Activated B cell treated with CpG ODN at 0.5 μM for 24 hours (primary cell): Measurements from ENCODE around the gene SHANK2. TPM values are rescaled to one million over a fixed set of nuclear protein-coding genes. Genes with fewer than 3 reads are reported as not detected.

ENCODE experiments used
- ATAC-seq: fragments of 200-7000 bp; cut with Tn5 transposase; one replicate; pipeline ENCODE4 v1.10.0; 2021; ENCODE audit warnings: low read depth, mild to moderate bottlenecking, moderate library complexity
- CTCF ChIA-PET: fragments of 350-600 bp; sonication (Branson Sonifier 250); formaldehyde crosslinking; loops from one replicate; lab custom pipeline; 2021; ENCODE audit warnings: antibody characterized with exemption; lab: Charles Lee
- POLR2A ChIA-PET: fragments of 350-600 bp; sonication (Branson Sonifier 250); formaldehyde crosslinking; loops from one replicate; lab custom pipeline; 2021; ENCODE audit warnings: antibody characterized with exemption; lab: Charles Lee
- DNase-seq: peaks from one replicate; pipeline ENCODE4 v3.0.0; 2022
- H3K27ac Mint-ChIP-seq: one replicate; pipeline ENCODE4 v1.8.0; 2020; ENCODE audit warnings: mixed read lengths
- H3K27me3 Mint-ChIP-seq: one replicate; pipeline ENCODE4 v1.8.0; 2021; ENCODE audit warnings: mixed read lengths
- H3K36me3 Mint-ChIP-seq: one replicate; pipeline ENCODE4 v1.8.0; 2021; ENCODE audit warnings: low read depth, mixed read lengths
- H3K4me1 Mint-ChIP-seq: one replicate; pipeline ENCODE4 v1.8.0; 2021; ENCODE audit warnings: mixed read lengths
- H3K4me3 Mint-ChIP-seq: one replicate; pipeline ENCODE4 v1.8.0; 2020; ENCODE audit warnings: mild to moderate bottlenecking, mixed read lengths
- H3K9me3 Mint-ChIP-seq: one replicate; pipeline ENCODE4 v1.8.0; 2020; ENCODE audit warnings: mixed read lengths
- intact Hi-C: fragments of 100-400 bp; cut with micrococcal nuclease; formaldehyde crosslinking; loops from one replicate; pipeline ENCODE4 v1.15.1; 2024
- total RNA-seq: library from RNA; stranded (reverse); gene quantifications from 2 replicates; pipeline ENCODE4 v1.2.3, GENCODE V29; 2022
- TF ChIP-seq, protein P1 (sequence below): fragments of 200-600 bp; IDR thresholded peaks from one replicate; pipeline ENCODE4 v1.8.0; 2022; ENCODE audit warnings: antibody characterized with exemption, mild to moderate bottlenecking

The SHANK2 gene
- total RNA-seq, 1 donor from 2014 or later = 0.24 TPM

DNA sequence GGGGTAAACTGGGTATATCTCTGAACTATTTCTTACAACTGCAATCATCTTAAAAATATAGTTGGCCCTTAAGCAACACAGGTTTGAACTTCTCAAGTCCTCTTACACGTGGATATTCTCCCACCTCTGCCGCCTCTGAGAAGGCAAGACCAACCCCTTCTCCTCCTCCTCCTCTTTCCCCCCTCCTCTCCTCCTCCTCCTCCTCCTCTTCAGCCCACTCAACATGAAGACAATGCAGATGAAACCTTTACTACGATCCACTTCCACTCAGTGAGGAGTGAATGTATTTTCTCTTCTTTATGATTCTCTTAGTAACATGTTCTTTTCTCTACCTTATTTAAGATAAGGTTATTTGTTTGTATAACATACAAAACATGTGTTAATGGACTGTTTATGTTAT is 20.0 kb downstream of the SHANK2 start:
- TF ChIP-seq, protein P1, sequence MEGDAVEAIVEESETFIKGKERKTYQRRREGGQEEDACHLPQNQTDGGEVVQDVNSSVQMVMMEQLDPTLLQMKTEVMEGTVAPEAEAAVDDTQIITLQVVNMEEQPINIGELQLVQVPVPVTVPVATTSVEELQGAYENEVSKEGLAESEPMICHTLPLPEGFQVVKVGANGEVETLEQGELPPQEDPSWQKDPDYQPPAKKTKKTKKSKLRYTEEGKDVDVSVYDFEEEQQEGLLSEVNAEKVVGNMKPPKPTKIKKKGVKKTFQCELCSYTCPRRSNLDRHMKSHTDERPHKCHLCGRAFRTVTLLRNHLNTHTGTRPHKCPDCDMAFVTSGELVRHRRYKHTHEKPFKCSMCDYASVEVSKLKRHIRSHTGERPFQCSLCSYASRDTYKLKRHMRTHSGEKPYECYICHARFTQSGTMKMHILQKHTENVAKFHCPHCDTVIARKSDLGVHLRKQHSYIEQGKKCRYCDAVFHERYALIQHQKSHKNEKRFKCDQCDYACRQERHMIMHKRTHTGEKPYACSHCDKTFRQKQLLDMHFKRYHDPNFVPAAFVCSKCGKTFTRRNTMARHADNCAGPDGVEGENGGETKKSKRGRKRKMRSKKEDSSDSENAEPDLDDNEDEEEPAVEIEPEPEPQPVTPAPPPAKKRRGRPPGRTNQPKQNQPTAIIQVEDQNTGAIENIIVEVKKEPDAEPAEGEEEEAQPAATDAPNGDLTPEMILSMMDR = no peak
- H3K4me3 Mint-ChIP-seq = no peak overlapping the region
- no peaks in the 10 kb centered on the region for H3K4me1 Mint-ChIP-seq
- DNase-seq (no peak), ATAC-seq (no peak)
- peaks cover 9% of the 10 kb centered on the region for H3K9me3 Mint-ChIP-seq
- intact Hi-C loops = no loop called here
- POLR2A ChIA-PET = no interaction called here
- H3K36me3 Mint-ChIP-seq = no peaks in the 10 kb centered on the region
- CTCF ChIA-PET = no interaction called here
- H3K27ac Mint-ChIP-seq = no peak overlapping the region
- H3K27me3 Mint-ChIP-seq = peaks cover 15% of the 10 kb centered on the region

DNA sequence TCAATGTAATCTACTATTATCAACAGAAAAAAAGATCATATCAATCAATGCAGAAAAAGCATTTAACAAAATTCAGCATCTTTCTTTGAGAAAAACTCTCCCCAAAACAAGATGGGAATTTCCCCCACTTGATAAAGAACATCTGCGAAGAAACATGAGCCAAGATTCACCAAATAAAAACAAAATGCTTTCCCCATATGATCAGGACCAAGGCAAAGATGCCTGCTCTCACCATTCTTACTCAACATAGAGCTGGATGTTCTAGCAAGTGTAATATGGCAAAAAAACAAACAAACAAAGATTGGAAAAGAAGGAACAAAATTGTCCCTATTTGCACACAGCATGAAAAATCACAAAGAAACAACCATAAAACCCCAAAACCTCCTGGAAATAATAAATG is 23.4 kb downstream of the SHANK2 start:
- Mint-ChIP-seq H3K27ac (no peak overlapping the region), H3K4me3 (no peak overlapping the region), H3K27me3 (peaks cover 12% of the 10 kb centered on the region), H3K36me3 (no peaks in the 10 kb centered on the region), H3K4me1 (no peaks in the 10 kb centered on the region), H3K9me3 (peaks cover 29% of the 10 kb centered on the region)
- ChIA-PET CTCF (no interaction called here), POLR2A (no interaction called here)
- intact Hi-C loops = no loop called here
- DNase-seq (no peak), ATAC-seq (no peak)
- TF ChIP-seq, protein P1 = no peak

DNA sequence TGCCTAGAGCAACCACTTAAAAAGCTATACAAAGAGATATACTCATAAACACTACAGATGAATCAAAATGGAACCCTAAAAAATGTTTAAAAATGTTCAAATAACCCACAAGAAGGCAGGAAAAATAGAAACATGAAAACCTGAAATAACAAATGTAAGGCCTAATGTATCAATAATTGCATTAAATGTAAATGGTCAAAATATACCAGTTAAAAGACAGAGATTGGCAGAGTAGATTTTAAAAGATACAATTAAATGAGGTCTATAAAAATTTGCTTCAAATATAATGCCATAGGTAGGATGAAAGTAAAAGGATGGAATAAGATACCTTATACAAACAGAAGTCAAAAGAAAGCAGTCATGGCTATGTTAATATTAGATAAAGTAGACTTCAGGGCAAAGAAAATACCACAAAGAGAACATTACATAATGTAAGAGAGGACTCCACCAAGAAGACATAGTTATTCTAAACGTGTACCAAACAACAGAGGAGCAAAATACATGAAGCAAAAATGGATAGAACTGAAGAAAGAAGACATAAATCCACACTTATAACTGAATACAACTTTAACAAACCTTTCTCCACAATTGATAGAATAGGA is 25.2 kb downstream of the SHANK2 start:
- ATAC-seq = no peak
- POLR2A ChIA-PET = no interaction called here
- H3K4me1 Mint-ChIP-seq = no peaks in the 10 kb centered on the region
- DNase-seq = no peak
- peaks cover 29% of the 10 kb centered on the region for H3K9me3 Mint-ChIP-seq
- CTCF ChIA-PET = no interaction called here
- H3K27ac Mint-ChIP-seq = no peak overlapping the region
- peaks cover 20% of the 10 kb centered on the region for H3K27me3 Mint-ChIP-seq
- TF ChIP-seq, protein P1 = no peak
- no peak overlapping the region for H3K4me3 Mint-ChIP-seq
- H3K36me3 Mint-ChIP-seq = no peaks in the 10 kb centered on the region
- intact Hi-C loops = no loop called here

DNA sequence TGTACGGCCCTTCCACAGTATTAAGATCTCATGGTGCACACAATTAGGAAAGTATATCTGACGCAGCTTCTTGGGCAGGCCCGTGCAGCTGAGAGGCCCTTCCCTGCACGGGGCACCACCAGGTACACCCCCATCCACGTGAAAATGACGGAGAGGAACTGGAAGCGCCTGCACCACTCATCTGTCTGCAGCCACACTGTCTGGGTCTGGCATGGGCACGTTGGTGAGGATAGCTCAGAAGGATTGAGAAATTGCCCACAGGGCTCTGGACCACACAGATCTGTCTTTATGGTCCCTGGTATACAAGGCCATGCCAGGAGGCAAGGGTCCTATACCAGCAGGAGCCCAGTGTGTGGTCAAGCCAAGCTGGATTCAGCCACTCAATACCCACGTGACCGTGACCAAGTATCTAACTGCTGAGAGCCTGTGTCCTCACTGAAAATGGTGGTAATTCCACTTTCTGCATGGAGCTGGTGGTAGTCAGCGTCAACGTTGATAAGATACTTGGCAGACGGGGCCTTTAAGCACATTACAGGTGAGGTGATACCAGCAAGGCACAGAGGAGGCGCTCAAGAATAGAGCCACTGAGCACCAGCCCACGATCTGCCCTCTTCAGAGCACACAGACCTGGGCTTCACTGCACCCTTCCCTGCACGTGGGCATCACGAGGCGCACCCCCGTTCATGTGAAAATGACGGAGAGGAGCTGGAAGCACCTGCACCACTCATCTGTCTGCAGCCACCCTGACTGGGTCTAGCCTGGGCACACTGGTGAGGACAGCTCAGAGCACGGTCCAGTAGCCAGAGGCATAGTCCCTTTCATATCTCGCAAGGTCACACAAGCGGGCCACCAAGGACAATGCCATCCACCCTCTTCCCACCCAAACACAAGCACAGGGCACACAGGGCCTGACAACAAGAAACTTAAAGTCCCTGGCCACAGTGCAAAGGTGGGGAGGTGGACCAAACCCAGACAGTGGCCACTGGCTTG is 28.4 kb downstream of the SHANK2 start:
- CTCF ChIA-PET = no interaction called here
- POLR2A ChIA-PET = no interaction called here
- DNase-seq (no peak), ATAC-seq (no peak)
- Mint-ChIP-seq H3K36me3 (no peaks in the 10 kb centered on the region), H3K27me3 (peaks cover 12% of the 10 kb centered on the region), H3K9me3 (peaks cover 27% of the 10 kb centered on the region), H3K27ac (no peak overlapping the region), H3K4me3 (no peak overlapping the region), H3K4me1 (no peaks in the 10 kb centered on the region)
- TF ChIP-seq, protein P1 = no peak
- intact Hi-C loops = no loop called here

DNA sequence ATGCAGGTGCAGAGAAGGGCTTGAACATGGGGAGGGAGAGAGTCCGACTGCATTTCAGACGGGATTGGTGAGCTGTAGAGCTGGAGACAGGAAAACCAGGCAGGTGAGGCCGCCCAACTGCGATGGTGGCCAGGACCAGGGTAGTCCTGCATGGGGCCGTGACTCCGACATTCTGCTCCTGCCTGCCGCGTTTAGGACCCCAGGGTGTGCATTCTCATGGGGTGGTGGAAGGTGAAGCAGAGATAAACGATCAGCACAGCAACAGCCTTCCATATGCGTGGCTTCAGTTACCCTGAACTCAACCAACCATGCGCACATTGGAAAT is 29.3 kb downstream of the SHANK2 start:
- DNase-seq (no peak), ATAC-seq (no peak)
- TF ChIP-seq, protein P1 = no peak
- Mint-ChIP-seq H3K27ac (no peak overlapping the region), H3K36me3 (no peaks in the 10 kb centered on the region), H3K27me3 (peaks cover 11% of the 10 kb centered on the region), H3K4me1 (no peaks in the 10 kb centered on the region), H3K9me3 (peaks cover 26% of the 10 kb centered on the region), H3K4me3 (no peak overlapping the region)
- ChIA-PET CTCF (no interaction called here), POLR2A (no interaction called here)
- intact Hi-C loops = no loop called here
